VCaP (cell line): ENCODE measurements around the gene CSNK1G1.

Source experiments
- H3K27ac ChIP-seq: fragments of 450-650 bp; 2 replicates; pipeline ENCODE4 v1.5.1; 2017
- CTCF ChIP-seq: fragments of 450-650 bp; conservative IDR thresholded peaks from 2 replicates; pipeline ENCODE4 v1.5.1; 2017; ENCODE audit warnings: mild to moderate bottlenecking, moderate library complexity

CSNK1G1 gene

GRCh38 chr15:64166102-64166890 lies 189.7 kb downstream of the CSNK1G1 start:
- TF ChIP-seq CTCF = no peak
- no peak overlapping the region for H3K27ac ChIP-seq

- no peak for TF ChIP-seq CTCF
These were observed 191.5 kb downstream of the CSNK1G1 start for GRCh38 chr15:64164436-64164835.

GRCh38 chr15:64163659-64164362 lies 192.2 kb downstream of the CSNK1G1 start:
- no peak for TF ChIP-seq CTCF

More at GRCh38 chr15:64164436-64164835, 191.5 kb downstream of the CSNK1G1 start:
- peak overlapping the region; percentile 92 for H3K27ac ChIP-seq

GRCh38 chr15:64162869-64163658 lies 192.9 kb downstream of the CSNK1G1 start, which contains the start of gene PPIB:
Gene PPIB, minus strand, starts transcription at chr15:64163022. Its CDS starts 36 bp downstream, at chr15:64162986.
- TF ChIP-seq CTCF = peak; percentile 72
- peak within 1 kb of the TSS; percentile 92 for H3K27ac ChIP-seq

More at GRCh38 chr15:64163659-64164362, 192.2 kb downstream of the CSNK1G1 start:
- peak overlapping the region; percentile 92 for H3K27ac ChIP-seq

- TF ChIP-seq CTCF = no peak
- peak overlapping the region; percentile 92 for H3K27ac ChIP-seq
These were observed 193.5 kb downstream of the CSNK1G1 start for GRCh38 chr15:64162478-64162868.

- H3K27ac ChIP-seq = peak overlapping the region; percentile 92
- no peak for TF ChIP-seq CTCF
These were observed 194.1 kb downstream of the CSNK1G1 start for GRCh38 chr15:64161688-64162477.
